Colonic mucosa (tissue), 4 donors: ENCODE measurements around the gene TMEM200A. TPM values are rescaled to one million over a fixed set of nuclear protein-coding genes. Genes with fewer than 3 reads are reported as not detected.
"Not testable (repeated sequence)": the region's sequence is repeated elsewhere in the genome, so short reads cannot be mapped to it uniquely, and the experiment has no call there.

Source experiments
- DNase-seq: peaks from one replicate; pipeline ENCODE4 v3.0.0-alpha.2; 2020
- H3K27ac ChIP-seq: fragments of 200-600 bp; one replicate; pipeline ENCODE4 v1.8.0; 2021
- H3K27me3 ChIP-seq: fragments of 200-600 bp; one replicate; pipeline ENCODE4 v1.8.0; 2021
- H3K36me3 ChIP-seq: fragments of 200-600 bp; one replicate; pipeline ENCODE4 v1.8.0; 2021
- H3K4me1 ChIP-seq: fragments of 200-600 bp; one replicate; pipeline ENCODE4 v1.8.0; 2021; ENCODE audit warnings: mild to moderate bottlenecking
- H3K4me3 ChIP-seq: fragments of 200-600 bp; one replicate; pipeline ENCODE4 v1.8.0; 2021
- H3K9ac ChIP-seq, 2 donors: one replicate each; pipeline ENCODE4 v1.7.0; 2013; ENCODE audit warnings: control low read depth in 2 of 2, low read depth in 2 of 2, low read length in 2 of 2
- H3K9me3 ChIP-seq: fragments of 200-600 bp; one replicate; pipeline ENCODE4 v1.8.0; 2021
- intact Hi-C: fragments of 100-400 bp; cut with DNase I; formaldehyde crosslinking; loops from one replicate; pipeline ENCODE4 v1.14.1; 2022
- total RNA-seq, 2 donors: library from RNA; stranded (reverse); fragmentation: NEBNext Ultra II Directional in 1 of 2; extraction: Animal tissue kit (Norgen Biotek cat#: 25700) in 1 of 2; gene quantifications; one replicate each; pipeline ENCODE4 v1.2.1, GENCODE V29; 2021
- TF ChIP-seq, protein P1 (sequence below): fragments of 200-600 bp; IDR thresholded peaks from one replicate; pipeline ENCODE4 v1.8.0; 2022; ENCODE audit warnings: antibody characterized with exemption, mild to moderate bottlenecking
- donor health status: healthy.
- donor health status: DM: no; HTN: no; CAD: no.
- donor health status: DM: no; HTN: no; CAD: no.

Gene TMEM200A
- total RNA-seq, 2 donors from 2014 or later, result 20.4 to 51.4 TPM

- Histone ChIP-seq H3K4me3 (no peak overlapping the region), H3K27me3 (no peaks in the 10 kb centered on the region), H3K4me1 (no peaks in the 10 kb centered on the region), H3K27ac (no peak overlapping the region), H3K9ac (no peak overlapping the region), H3K36me3 (no peaks in the 10 kb centered on the region), H3K9me3 (no peaks in the 10 kb centered on the region)
- DNase-seq, result peak; percentile 59
- intact Hi-C loops, result no loop called here
- TF ChIP-seq, protein P1, sequence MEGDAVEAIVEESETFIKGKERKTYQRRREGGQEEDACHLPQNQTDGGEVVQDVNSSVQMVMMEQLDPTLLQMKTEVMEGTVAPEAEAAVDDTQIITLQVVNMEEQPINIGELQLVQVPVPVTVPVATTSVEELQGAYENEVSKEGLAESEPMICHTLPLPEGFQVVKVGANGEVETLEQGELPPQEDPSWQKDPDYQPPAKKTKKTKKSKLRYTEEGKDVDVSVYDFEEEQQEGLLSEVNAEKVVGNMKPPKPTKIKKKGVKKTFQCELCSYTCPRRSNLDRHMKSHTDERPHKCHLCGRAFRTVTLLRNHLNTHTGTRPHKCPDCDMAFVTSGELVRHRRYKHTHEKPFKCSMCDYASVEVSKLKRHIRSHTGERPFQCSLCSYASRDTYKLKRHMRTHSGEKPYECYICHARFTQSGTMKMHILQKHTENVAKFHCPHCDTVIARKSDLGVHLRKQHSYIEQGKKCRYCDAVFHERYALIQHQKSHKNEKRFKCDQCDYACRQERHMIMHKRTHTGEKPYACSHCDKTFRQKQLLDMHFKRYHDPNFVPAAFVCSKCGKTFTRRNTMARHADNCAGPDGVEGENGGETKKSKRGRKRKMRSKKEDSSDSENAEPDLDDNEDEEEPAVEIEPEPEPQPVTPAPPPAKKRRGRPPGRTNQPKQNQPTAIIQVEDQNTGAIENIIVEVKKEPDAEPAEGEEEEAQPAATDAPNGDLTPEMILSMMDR, result no peak
Observed at GRCh38 chr6:130337534-130337933, 28.3 kb upstream of the TMEM200A start.

GRCh38 chr6:130346324-130346723, 19.5 kb upstream of the TMEM200A start:
- intact Hi-C loops, H3K36me3 ChIP-seq, H3K27me3 ChIP-seq: not testable (repeated sequence)

DNA sequence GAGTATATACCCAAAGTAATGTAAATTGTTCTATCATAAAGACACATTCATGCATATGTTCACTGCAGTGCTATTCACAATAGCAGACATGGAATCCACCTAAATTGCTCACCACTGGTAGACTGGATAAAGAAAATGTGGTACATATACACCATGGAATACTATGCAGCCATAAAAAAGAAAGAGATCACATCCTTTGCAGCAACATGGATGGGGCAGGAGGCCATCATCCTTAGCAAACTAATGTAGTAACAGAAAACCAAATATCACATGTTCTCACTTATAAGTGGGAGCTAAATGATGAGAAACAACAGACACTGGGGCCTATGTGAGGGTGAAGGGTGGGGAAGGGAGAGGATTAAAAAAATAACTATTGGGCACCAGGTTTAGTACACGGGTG, 11.5 kb upstream of the TMEM200A start:
- no peak overlapping the region for H3K9ac ChIP-seq
- H3K27ac ChIP-seq, result no peak overlapping the region
- no peaks in the 10 kb centered on the region for H3K9me3 ChIP-seq
- H3K27me3 ChIP-seq, result no peaks in the 10 kb centered on the region
- no peak for DNase-seq
- H3K4me3 ChIP-seq, result no peak overlapping the region
- TF ChIP-seq, protein P1, result no peak
- intact Hi-C loops, result no loop called here
- no peaks in the 10 kb centered on the region for H3K4me1 ChIP-seq
- H3K36me3 ChIP-seq, result no peaks in the 10 kb centered on the region

More at GRCh38 chr6:130346324-130346723, 19.5 kb upstream of the TMEM200A start:
- not testable (repeated sequence) for H3K9ac ChIP-seq, H3K4me3 ChIP-seq, H3K9me3 ChIP-seq, H3K4me1 ChIP-seq, DNase-seq, H3K27ac ChIP-seq

- H3K27ac ChIP-seq, result no peak overlapping the region
- no peaks in the 10 kb centered on the region for H3K27me3 ChIP-seq
- no peak for DNase-seq
- H3K4me3 ChIP-seq, result no peak overlapping the region
- intact Hi-C loops, result no loop called here
- H3K9ac ChIP-seq, result no peak overlapping the region
- H3K9me3 ChIP-seq, result no peaks in the 10 kb centered on the region
- no peaks in the 10 kb centered on the region for H3K36me3 ChIP-seq
- H3K4me1 ChIP-seq, result no peaks in the 10 kb centered on the region
- TF ChIP-seq, protein P1, result no peak
Observed at GRCh38 chr6:130355572-130355971, 10.2 kb upstream of the TMEM200A start.

- Histone ChIP-seq H3K9ac (no peak overlapping the region), H3K36me3 (no peaks in the 10 kb centered on the region), H3K4me3 (no peak overlapping the region), H3K4me1 (no peaks in the 10 kb centered on the region), H3K27ac (no peak overlapping the region), H3K27me3 (no peaks in the 10 kb centered on the region), H3K9me3 (no peaks in the 10 kb centered on the region)
- intact Hi-C loops, result no loop called here
- TF ChIP-seq, protein P1, result no peak
- no peak for DNase-seq
Observed at GRCh38 chr6:130357436-130357835, 8.4 kb upstream of the TMEM200A start.

DNA sequence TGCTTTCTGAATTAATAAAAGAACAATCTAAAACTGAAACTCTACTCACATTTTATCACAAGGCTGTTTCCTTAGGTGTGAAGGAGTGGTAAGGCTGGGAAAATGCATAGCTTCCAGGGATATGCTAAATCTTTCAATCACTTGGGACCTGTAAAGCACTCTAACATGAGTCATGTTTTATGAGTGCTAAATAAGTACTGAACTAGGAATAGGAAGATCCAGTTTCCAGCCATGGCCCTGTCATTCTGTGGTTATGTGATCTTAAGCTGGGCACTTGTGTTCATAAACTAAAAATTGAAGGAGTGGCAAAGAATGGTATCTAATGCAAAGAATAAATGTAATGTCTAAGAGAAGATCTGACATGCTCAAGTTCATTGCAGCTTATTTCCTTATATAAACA, 6.1 kb upstream of the TMEM200A start:
- no peak for DNase-seq
- H3K9ac ChIP-seq, result no peak overlapping the region

More for the DNA sequence above, 6.1 kb upstream of the TMEM200A start:
- Histone ChIP-seq H3K4me1 (no peaks in the 10 kb centered on the region), H3K9me3 (no peaks in the 10 kb centered on the region), H3K4me3 (no peak overlapping the region), H3K27me3 (no peaks in the 10 kb centered on the region), H3K36me3 (no peaks in the 10 kb centered on the region), H3K27ac (peak overlapping the region; percentile 48)
- intact Hi-C loops, result no loop called here
- TF ChIP-seq, protein P1, result no peak
